Suppressor macrophage treated with lipopolysaccharide for 4 hours (primary cell): ENCODE data around the gene SLC22A24.
"Not testable (repeated sequence)": the region's sequence is repeated elsewhere in the genome, so short reads cannot be mapped to it uniquely, and the experiment has no call there.

ENCODE experiments used
- DNase-seq: peaks from one replicate; pipeline ENCODE4 v3.0.0-alpha.2; 2020

The SLC22A24 gene

GRCh38 chr11:63144121-63144520, at the start of gene SLC22A24:
Gene SLC22A24 (minus strand): TSS chr11:63144221. CDS start chr11:63143779, 442 bp downstream.
- DNase-seq: no peak

GRCh38 chr11:63180536-63180935, 36.5 kb upstream of the SLC22A24 start:
- DNase-seq: no peak

GRCh38 chr11:63179432-63180041, 35.5 kb upstream of the SLC22A24 start:
- DNase-seq: no peak

GRCh38 chr11:63177872-63178271, 33.9 kb upstream of the SLC22A24 start:
- no peak for DNase-seq

- DNase-seq: no peak
Observed at GRCh38 chr11:63165706-63166310, 21.8 kb upstream of the SLC22A24 start.

- no peak for DNase-seq
Observed at GRCh38 chr11:63155794-63156193, 11.8 kb upstream of the SLC22A24 start.

- no peak for DNase-seq
Observed at GRCh38 chr11:63146581-63146980, 2.6 kb upstream of the SLC22A24 start.

- no peak for DNase-seq
Observed at GRCh38 chr11:63142459-63142858, 1.6 kb downstream of the SLC22A24 start.

- no peak for DNase-seq
Observed at GRCh38 chr11:63132985-63133775, 10.8 kb downstream of the SLC22A24 start.

- no peak for DNase-seq
Observed at GRCh38 chr11:63099555-63099954, 44.5 kb downstream of the SLC22A24 start.

GRCh38 chr11:63080682-63081081, 63.3 kb downstream of the SLC22A24 start:
- DNase-seq: no peak

GRCh38 chr11:63046203-63046602, 97.8 kb downstream of the SLC22A24 start:
- DNase-seq: not testable (repeated sequence)

GRCh38 chr11:63042596-63042995, 101.4 kb downstream of the SLC22A24 start:
- peak; percentile 52 for DNase-seq

- no peak for DNase-seq
Observed at GRCh38 chr11:63032457-63032856, 111.6 kb downstream of the SLC22A24 start.
